NOMO-1 treated with DMSO at 0.1 percent for 48 hours (cell line): ENCODE results near the gene DNHD1.

Experiments used
- DNase-seq: peaks from one replicate; lab custom pipeline; 2025; ENCODE audit not compliant: unreplicated experiment; lab: John Stamatoyannopoulos, UW

DNHD1 gene

GRCh38 chr11:6563121-6563619 lies 66.1 kb downstream of the DNHD1 start:
- DNase-seq = no peak

GRCh38 chr11:6563667-6564066 lies 66.6 kb downstream of the DNHD1 start:
- no peak for DNase-seq

GRCh38 chr11:6565325-6565724 lies 68.2 kb downstream of the DNHD1 start:
- no peak for DNase-seq

DNA sequence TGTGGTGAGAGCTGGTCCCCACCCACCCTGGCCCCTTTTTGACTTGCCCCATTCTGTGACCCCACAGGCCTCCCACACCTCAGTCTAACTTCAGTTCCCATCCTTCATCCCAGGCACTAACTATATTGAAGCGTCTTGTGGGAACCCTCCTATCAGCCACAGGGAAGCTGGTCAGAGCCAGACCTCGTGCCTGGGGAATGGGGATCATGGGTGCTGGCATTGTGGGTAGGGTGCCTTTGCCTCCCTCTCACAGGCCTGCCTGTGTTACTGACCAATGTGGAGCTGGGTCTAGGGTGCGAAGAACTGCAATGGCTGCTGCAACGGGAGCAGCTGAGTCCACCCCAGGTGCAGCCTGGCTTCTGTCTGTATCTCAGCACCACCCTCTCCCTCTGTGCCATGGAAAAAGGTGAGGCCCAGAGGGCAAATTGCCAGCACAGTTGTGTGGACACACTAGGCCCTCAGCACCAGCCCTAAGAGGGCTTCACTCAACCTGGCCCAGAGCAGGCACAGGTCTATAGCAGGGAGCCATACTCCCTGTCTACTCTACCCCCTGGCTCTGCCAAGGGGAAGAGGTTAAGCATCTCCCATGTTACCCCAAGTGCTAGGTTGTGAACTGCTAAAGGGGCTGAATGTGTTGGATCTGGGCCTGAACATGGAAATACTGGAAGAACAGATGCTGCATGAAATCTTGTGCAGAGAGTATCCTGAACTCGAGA lies 69.1 kb downstream of the DNHD1 start:
- DNase-seq = no peak

DNA sequence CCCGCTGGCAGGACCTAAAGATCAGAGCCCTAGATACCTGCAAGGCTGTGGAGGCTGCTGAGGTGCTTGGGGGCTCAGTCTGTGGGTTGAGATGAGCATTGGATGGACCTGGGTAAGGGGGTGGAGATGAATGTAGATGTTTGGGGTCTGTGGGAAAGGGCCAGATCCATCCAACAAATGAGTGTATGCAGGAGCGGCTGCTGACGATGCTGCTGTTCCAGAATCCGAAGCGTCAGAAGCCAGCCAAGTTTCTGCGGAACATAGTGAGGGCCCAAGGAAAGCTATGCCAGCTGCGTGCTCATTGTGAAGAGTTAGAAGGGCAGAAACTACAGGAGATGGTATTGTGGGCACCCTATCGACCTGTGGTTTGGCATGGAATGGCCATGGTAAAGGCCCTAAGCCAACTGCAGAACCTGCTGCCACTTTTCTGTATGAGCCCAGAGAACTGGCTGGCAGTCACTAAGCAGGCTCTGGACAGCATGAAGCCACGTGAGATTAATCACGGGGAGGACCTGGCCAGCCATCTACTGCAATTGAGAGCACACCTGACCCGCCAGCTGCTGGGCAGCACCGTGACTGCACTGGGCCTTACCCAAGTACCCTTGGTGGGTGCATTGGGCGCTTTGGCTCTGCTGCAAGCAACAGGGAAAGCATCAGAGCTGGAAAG lies 69.8 kb downstream of the DNHD1 start:
- no peak for DNase-seq

- no peak for DNase-seq
Observed at GRCh38 chr11:6567371-6567745, 70.3 kb downstream of the DNHD1 start.

DNA sequence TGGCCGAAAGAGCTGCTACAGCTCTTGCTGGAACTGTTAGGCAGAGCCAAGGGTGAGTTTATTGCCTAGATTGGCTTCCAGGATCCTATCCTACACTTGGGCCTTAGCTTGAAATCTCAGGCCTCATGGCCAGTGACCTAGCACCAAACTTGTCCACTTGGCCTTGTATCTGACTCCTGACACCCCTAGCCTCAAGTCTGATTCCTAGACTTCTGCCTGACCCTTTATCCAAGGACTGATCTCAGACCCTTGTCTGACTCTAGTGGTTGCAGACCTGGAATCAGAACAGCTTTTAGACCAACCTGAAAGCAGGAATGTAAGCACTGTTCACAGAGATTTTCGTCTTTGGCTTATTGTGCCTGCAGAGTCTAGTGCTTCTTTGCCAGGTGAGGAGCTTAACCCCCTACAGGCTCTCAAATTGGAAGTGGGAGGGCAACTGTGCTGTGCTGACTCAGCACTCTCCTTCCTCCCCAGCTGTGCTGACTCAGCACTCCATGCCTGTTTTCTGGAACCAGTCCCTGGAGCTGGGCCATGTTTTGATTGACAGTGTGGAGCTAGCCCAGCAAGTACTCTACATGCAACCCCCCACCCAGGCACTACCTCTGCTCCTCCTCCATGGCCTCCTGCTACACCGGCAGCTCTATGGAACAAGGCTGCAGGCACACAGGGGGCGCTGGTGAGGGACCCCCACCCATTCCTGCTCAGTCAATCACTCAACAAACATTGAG lies 71.3 kb downstream of the DNHD1 start:
- DNase-seq = no peak

- DNase-seq = no peak
Observed at GRCh38 chr11:6569706-6570105, 72.6 kb downstream of the DNHD1 start.

- no peak for DNase-seq
Observed at GRCh38 chr11:6570691-6571427, 73.8 kb downstream of the DNHD1 start.

- DNase-seq = no peak
Observed at GRCh38 chr11:6571434-6572008, 74.4 kb downstream of the DNHD1 start.

DNA sequence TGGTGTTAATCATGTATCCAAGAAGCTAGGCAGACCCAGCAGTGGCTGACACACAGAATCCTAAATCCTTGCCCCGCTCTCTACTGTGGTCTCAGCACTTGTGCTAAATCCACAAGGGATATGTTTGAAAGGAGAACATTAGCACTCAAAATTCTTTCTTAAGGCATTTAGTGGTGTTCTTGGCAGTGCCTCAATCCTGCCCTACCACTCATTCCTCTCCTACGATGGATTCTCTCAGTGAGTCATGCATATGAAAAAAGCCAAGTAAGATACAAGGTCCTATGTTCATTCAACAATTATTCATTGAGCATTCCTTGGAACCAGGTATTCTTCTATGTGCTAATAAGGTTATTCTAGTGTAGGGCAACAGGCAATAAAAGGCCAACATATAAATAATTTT lies 75.1 kb downstream of the DNHD1 start:
- DNase-seq = no peak

- no peak for DNase-seq
Observed at GRCh38 chr11:6574816-6575715, 78.0 kb downstream of the DNHD1 start.

DNA sequence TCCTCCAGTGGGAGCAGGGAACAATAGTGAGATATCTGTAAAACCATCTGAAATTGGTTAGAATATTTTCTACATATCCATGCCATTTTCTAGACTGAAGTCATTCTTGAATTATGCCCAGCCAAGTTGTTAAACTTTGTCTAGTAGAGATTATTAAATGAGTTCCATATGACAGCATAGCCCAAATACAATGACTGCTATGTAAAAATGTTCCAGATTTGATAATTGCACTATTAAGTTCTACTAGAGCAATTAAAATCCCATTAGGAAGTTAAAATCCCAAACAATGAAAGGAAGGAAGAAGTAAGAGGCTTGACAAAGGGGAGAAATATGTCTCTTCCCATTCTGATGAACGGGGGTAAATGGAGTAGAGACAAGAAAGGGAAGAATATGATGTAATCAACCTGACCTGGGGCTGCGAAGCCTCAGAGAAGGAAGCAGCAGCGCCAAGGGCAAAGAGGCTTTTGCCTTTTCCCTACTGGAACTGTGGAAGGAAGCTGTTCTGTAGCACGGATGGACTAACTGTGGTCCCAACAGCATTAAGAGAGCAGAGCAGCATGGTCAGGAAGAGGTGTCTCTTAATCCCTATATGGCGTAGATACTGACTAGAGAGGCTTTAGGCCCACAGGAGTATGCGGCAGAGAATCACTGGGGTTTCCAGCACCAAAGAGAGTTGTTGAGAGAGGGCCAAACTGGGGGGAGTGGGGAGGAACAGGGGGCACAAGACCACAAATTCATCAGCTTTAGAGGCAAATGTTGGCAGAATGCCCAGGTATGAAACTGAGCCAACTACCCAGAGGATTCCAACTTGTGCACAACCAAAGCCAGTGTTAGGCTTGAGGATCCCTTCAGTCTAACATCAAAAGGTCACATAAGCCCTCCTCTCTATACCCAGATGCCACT lies 79.6 kb downstream of the DNHD1 start:
- DNase-seq = no peak

DNA sequence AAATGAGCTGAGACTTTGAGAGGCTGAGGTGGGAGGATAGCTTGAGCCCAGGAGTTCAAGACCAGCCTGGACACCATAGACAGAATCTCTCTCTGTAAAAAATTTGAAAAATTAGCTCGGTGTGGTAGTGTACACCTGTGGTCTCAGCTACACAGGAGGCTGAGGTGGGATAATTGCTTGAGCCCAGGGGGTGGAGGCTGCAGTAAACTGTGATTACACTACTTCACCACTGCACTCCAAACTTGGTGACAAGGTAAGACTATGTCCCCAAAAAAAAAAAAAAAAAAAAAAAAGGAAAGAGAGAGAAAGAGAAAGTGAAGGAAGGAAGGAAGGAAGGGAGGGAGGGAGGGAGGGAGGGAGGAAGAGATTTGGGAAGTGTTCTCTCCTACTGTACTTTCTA lies 81.1 kb downstream of the DNHD1 start:
- DNase-seq = no peak

DNA sequence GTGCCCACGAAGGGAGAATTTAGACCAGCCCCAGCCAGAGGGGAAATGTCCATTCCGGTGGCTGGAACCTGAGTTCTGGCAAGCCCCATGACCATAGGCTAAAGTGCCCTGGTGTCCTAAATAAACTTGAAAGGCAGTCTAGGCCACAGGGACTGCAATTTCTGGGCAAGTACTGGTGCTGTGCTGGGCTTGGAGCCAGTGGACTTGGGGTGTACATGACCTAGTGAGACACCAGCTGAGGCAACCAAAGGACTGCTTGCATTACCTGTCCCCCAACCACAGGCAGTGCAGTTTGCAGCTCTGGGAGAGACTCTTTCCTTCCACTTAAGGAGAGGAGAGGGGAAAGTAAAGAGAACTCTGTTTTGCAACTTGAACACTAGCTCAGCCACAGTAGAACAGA lies 82.6 kb downstream of the DNHD1 start:
- DNase-seq = no peak

DNA sequence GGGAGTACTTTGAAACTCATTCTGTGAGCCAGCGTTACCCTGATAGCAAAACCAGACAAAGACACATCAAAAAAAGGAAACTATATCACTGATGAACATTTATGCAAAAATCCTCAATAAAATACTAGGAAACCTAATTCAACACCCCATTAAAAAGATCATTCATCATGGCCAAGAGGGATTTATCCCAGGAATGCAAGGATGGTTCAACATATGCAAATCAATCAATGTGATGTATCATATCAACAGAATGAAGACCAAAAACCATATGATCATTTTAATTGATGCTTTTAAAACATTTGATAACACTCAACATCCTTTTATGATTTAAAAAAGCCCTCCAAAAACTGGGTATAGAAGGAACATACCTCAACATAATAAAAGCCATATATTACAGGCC lies 86.5 kb downstream of the DNHD1 start:
- DNase-seq = no peak

- DNase-seq = no peak
Observed at GRCh38 chr11:6584528-6584927, 87.4 kb downstream of the DNHD1 start.

DNA sequence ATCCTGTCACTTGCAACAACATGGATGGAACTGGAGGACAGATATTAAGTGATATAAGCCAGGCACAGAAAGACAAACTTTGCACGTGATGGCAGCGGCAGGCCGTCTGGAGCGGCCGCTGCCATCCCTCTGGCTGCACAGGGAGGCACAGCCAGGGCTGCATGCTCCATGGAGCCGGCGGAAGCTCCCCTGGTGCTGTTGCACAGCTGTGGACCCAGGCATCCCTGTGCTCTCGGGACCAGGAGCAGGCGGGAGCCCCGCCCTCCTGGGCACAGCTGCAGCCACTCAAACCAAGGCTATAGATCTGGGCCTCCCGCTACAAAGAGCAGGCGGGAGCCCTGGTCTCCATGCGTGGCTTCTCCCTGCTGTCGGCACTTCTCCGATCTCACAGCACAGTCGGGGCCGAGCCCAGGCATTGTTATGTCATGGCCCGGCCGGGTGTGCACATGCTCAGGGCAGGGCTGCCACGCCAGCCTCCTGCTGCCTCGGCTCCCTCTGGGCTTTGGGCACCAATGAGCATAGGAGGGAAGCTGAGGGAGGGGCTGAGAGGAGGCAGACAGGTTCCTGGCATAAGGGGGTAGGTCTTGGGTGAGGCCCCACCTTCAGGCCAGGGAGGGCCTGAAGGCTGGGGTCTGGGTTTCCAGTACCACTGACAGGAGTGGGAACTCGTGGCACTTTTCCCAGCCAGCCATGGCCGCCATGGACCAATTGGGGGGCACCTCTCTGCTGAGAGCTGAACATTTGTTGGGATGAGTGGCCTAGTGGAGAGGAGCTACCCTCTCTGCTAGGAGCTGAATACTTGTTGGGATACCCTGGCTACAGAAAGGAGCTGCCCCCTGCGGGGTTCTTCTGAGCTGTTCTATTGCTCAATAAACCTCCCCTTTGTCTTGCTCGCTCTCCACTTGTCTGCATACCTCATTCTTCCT lies 89.6 kb downstream of the DNHD1 start:
- no peak for DNase-seq
